GM19193 (cell line): Measurements from ENCODE around the gene CD4.

Source experiments
- POLR2A ChIP-seq: IDR thresholded peaks from 4 replicates; pipeline ENCODE4 v1.6.1; 2011; ENCODE audit not compliant: insufficient read depth, insufficient read length; ENCODE audit errors: extremely low read depth

Gene CD4

GRCh38 chr12:6852651-6853354 is 63.5 kb downstream of the CD4 start:
- no peak for TF ChIP-seq POLR2A

- TF ChIP-seq POLR2A = no peak
These were observed 64.3 kb downstream of the CD4 start for GRCh38 chr12:6853626-6854025.

DNA sequence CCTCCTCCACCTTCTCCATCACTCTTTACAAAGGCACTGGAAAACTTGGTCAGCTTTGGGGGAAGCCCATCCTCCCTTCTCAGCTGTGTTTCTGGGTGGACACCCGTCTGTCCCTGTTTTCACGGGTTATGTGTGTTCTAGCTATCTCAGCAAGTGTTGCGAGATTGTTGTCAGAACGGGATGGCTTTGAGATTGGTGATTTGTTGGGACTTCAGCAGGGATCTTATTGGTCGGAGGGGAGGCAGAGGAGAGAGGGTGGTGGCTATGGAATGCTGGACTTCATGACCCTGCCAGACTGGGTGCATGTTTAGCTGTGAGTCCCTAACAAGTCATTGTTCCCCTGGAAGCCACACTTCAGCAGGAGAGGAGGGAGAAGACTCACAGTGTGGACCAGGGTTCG is 64.7 kb downstream of the CD4 start:
- TF ChIP-seq POLR2A = no peak

DNA sequence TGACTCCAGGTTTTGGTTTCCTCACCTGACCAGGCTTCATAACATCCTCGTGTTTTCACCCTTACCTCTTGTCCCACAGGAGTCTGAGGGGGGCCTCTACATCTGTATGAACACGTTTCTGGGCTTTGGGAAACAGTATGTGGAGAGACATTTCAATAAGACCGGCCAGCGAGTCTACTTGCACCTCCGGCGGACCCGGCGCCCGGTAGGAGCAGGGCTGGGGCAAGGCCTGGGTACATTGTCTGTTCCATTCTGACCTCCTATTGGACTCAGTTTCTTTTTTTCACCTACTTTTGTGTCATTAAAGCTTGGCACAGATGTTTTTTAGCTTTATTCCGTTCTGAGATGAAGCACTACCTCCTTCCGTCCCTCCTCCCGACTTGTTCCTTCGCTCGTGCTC is 66.0 kb downstream of the CD4 start:
- TF ChIP-seq POLR2A = no peak

DNA sequence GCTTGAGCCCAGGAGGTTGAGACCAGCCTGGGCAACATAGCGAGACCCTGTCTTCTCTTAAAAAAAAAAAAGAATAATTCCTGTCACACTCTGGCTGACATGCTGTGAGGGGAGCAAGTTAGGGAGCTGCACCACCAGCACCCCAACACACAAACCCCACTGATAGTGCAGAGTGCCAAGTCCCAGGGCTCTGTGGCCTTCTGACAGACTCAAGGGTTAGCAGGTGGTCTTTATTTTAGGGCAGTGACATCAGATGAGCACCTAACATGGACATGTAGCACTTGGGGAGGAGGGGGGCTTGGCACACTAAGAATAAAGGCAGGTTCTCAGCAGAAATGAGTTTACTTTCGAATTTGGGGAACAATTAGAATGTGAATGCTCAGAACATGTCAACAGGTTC is 69.5 kb downstream of the CD4 start:
- TF ChIP-seq POLR2A = no peak

GRCh38 chr12:6860116-6860515 is 70.8 kb downstream of the CD4 start:
- no peak for TF ChIP-seq POLR2A

- TF ChIP-seq POLR2A = no peak
These were observed 71.6 kb downstream of the CD4 start for GRCh38 chr12:6860942-6861341.

GRCh38 chr12:6861391-6861790 is 72.1 kb downstream of the CD4 start:
- TF ChIP-seq POLR2A = no peak

- no peak for TF ChIP-seq POLR2A
These were observed 73.7 kb downstream of the CD4 start for GRCh38 chr12:6863033-6863432.

DNA sequence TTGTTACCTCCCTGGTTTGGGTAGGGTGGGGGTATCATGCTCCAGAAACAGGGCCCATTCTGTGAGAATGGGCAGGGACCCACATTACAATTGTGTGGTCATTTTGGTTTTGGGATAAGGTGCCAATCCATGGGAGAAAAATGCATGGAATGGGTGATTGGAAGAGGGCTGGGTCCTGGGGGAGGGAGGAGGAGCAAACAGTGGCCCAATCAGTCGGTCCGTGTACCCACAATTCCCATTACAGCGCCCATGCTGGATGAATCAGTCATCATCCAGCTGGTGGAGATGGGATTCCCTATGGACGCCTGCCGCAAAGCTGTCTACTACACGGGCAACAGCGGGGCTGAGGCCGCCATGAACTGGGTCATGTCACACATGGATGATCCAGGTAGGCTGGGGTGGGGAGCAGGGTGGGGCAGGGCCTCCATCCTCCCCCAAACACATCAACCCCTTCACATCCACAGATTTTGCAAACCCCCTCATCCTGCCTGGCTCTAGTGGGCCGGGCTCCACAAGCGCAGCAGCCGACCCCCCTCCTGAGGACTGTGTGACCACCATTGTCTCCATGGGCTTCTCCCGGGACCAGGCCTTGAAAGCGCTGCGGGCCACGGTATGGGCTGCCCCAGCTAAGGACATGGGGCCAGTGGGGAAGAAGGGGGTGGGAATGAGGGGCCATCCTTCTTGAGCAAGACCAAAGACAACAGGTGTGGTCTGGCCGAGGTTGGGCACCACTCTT is 74.4 kb downstream of the CD4 start:
- TF ChIP-seq POLR2A = no peak

DNA sequence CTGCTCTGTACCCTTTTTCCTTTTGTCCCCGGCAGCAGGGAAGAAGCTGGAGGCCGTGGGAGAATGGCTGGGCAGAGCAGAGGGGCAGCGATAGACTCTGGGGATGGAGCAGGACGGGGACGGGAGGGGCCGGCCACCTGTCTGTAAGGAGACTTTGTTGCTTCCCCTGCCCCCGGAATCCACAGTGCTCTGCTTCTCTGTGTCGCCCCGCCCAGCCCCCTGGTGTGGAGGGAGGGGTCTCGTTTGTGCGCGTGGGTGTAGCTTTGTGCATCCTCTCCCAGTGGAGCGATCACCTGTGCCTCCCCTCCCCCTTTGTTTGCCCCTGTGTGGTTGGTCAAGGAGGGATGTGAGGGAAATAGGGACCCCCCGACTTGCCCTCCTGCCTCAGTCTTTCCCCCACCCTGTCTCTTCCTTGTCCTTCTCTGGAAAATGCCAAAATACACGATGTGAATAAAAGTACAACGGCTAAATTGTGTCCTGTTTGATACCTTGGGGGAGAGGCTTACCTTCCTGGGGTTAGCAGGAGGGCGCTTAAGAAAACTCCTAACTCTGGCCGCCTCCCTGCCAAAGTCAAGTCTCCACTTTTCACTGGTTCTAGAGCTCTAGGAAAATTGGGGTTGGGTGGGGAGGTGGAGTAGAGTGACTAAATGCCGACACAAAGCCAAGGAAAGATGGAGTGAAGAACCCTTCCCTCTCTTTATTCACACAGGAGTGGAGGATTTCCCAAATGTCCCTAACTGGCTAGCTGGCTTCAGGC is 77.0 kb downstream of the CD4 start:
- TF ChIP-seq POLR2A = no peak

GRCh38 chr12:6866920-6867412 is 77.6 kb downstream of the CD4 start:
- TF ChIP-seq POLR2A = no peak

DNA sequence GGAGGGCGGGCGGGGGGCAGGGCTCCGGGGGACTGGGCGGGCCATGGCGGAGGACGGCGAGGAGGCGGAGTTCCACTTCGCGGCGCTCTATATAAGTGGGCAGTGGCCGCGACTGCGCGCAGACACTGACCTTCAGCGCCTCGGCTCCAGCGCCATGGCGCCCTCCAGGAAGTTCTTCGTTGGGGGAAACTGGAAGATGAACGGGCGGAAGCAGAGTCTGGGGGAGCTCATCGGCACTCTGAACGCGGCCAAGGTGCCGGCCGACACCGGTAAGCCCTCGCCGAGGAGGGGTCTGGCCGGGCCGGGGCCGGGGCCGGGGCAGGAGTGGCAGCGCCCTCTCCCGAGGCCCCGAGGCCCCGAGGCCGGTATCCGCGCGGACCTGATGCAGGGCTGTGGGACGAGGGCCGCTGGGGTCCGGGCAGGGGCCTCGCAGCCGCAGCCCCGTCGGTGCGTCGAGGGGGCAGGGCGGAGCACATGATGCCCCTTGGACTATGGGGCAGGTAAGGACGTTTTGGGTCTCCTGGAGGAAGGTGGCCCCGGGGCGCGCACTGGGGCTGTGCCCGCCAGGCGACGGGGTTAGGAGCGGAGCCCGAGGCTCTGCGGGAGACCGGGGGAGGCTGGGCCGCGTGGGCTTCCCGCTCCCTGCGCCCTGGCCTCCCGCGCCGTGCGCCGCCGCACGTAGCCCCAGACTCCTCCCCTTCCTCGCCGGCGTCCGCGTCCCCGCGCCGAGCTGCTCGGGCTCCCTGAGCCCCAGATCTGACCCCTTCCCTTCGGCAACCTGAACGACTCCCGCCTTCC is 78.3 kb downstream of the CD4 start, which contains the start of gene TPI1:
TPI1 (plus strand) TSS at position 119 of the 798 bp plus-strand sequence; CDS start at position 155, 36 bp downstream.
- peak; percentile 99 for TF ChIP-seq POLR2A

GRCh38 chr12:6868211-6869048 is 79.1 kb downstream of the CD4 start:
- no peak for TF ChIP-seq POLR2A
